Osteoblast (primary cell): Measurements from ENCODE around the gene WAC. TPM values are rescaled to one million over a fixed set of nuclear protein-coding genes. Genes with fewer than 3 reads are reported as not detected.

Source experiments
- DNase-seq: peaks from one replicate; pipeline ENCODE4 v3.0.0; 2011; ENCODE audit warnings: low spot score, mixed read lengths; ENCODE audit not compliant: insufficient read length; ENCODE audit errors: missing footprints
- H2AFZ ChIP-seq: 2 replicates; pipeline ENCODE4 v1.6.0; 2011; ENCODE audit warnings: mild to moderate bottlenecking, low read length
- H3K27ac ChIP-seq: 2 replicates; pipeline ENCODE4 v1.5.1; 2011; ENCODE audit warnings: mild to moderate bottlenecking, low read depth, low read length, moderate library complexity
- H3K27me3 ChIP-seq: 2 replicates; pipeline ENCODE4 v1.6.0; 2012; ENCODE audit warnings: mild to moderate bottlenecking, control low read depth, inconsistent platforms, low read length, moderate library complexity; ENCODE audit not compliant: insufficient read depth
- H3K36me3 ChIP-seq: 2 replicates; pipeline ENCODE4 v1.5.1; 2011; ENCODE audit warnings: mild to moderate bottlenecking, low read length, control low read depth, moderate library complexity; ENCODE audit not compliant: insufficient read depth
- H3K4me1 ChIP-seq: 2 replicates; pipeline ENCODE4 v1.5.1; 2011; ENCODE audit warnings: mild to moderate bottlenecking, low read length, control low read depth, moderate library complexity; ENCODE audit not compliant: insufficient read depth
- H3K4me2 ChIP-seq: 2 replicates; pipeline ENCODE4 v1.6.0; 2011; ENCODE audit warnings: mild to moderate bottlenecking, low read length; ENCODE audit not compliant: insufficient read depth
- H3K4me3 ChIP-seq: fragments of 200-600 bp; sonication (generic); 3 replicates; pipeline ENCODE4 v1.5.1; 2012; ENCODE audit warnings: mild to moderate bottlenecking, low read length, inconsistent platforms; ENCODE audit not compliant: insufficient read depth
- H3K79me2 ChIP-seq: 2 replicates; pipeline ENCODE4 v1.6.0; 2012; ENCODE audit warnings: mild to moderate bottlenecking, low read length, control low read depth, inconsistent platforms; ENCODE audit not compliant: insufficient read depth
- H3K9me3 ChIP-seq: 2 replicates; pipeline ENCODE4 v1.5.1; 2011; ENCODE audit warnings: low read depth, low read length, control low read depth
- H4K20me1 ChIP-seq: 2 replicates; pipeline ENCODE4 v1.6.0; 2012; ENCODE audit warnings: mild to moderate bottlenecking, low read length, control low read depth; ENCODE audit not compliant: insufficient read depth
- CTCF ChIP-seq: IDR thresholded peaks from 2 replicates; pipeline ENCODE4 v1.5.1; 2011; ENCODE audit warnings: mild to moderate bottlenecking, low read depth, low read length, moderate library complexity; ENCODE audit errors: extremely low read depth
- total RNA-seq: library from RNA; depleted of rRNA; stranded (reverse); fragments of >200 nt; gene quantifications from 2 replicates; pipeline ENCODE4 v1.2.3, GENCODE V29; 2012

Gene WAC
- total RNA-seq, 1 donor = 77.1 TPM

- peaks cover 98% of the 10 kb centered on the region for H3K79me2 ChIP-seq
- no peaks in the 10 kb centered on the region for H3K27me3 ChIP-seq
- H3K36me3 ChIP-seq = peaks cover 82% of the 10 kb centered on the region
- no peaks in the 10 kb centered on the region for H3K4me1 ChIP-seq
- no peak overlapping the region for H2AFZ ChIP-seq
- peaks cover 61% of the 10 kb centered on the region for H4K20me1 ChIP-seq
- DNase-seq = no peak
- no peaks in the 10 kb centered on the region for H3K9me3 ChIP-seq
- H3K4me2 ChIP-seq = no peak overlapping the region
- no peak for TF ChIP-seq CTCF
- H3K27ac ChIP-seq = no peak overlapping the region
- no peak overlapping the region for H3K4me3 ChIP-seq
Observed at GRCh38 chr10:28542728-28543127, 9.8 kb downstream of the WAC start.

GRCh38 chr10:28544058-28544457, 11.1 kb downstream of the WAC start:
- H2AFZ ChIP-seq = no peak overlapping the region
- no peak overlapping the region for H3K4me3 ChIP-seq
- no peak overlapping the region for H3K27ac ChIP-seq
- peaks cover 79% of the 10 kb centered on the region for H3K36me3 ChIP-seq
- peaks cover 97% of the 10 kb centered on the region for H3K79me2 ChIP-seq
- no peak for TF ChIP-seq CTCF
- no peaks in the 10 kb centered on the region for H3K9me3 ChIP-seq
- H3K27me3 ChIP-seq = no peaks in the 10 kb centered on the region
- H3K4me1 ChIP-seq = no peaks in the 10 kb centered on the region
- H4K20me1 ChIP-seq = peaks cover 68% of the 10 kb centered on the region
- no peak overlapping the region for H3K4me2 ChIP-seq
- DNase-seq = no peak

GRCh38 chr10:28545967-28546644, 13.2 kb downstream of the WAC start:
- Histone ChIP-seq H3K36me3 (peaks cover 76% of the 10 kb centered on the region), H3K4me3 (no peak overlapping the region), H3K27me3 (no peaks in the 10 kb centered on the region), H3K9me3 (no peaks in the 10 kb centered on the region), H3K79me2 (peaks cover 98% of the 10 kb centered on the region), H3K27ac (no peak overlapping the region), H3K4me1 (no peaks in the 10 kb centered on the region), H4K20me1 (peaks cover 75% of the 10 kb centered on the region), H3K4me2 (no peak overlapping the region), H2AFZ (no peak overlapping the region)
- no peak for DNase-seq
- TF ChIP-seq CTCF = no peak

- Histone ChIP-seq H3K9me3 (no peaks in the 10 kb centered on the region), H3K4me2 (no peak overlapping the region), H3K27me3 (no peaks in the 10 kb centered on the region), H3K4me3 (no peak overlapping the region), H3K79me2 (peaks cover 98% of the 10 kb centered on the region), H4K20me1 (peaks cover 56% of the 10 kb centered on the region), H3K27ac (no peak overlapping the region), H3K36me3 (peaks cover 54% of the 10 kb centered on the region), H2AFZ (no peak overlapping the region), H3K4me1 (no peaks in the 10 kb centered on the region)
- DNase-seq = no peak
- no peak for TF ChIP-seq CTCF
Observed at GRCh38 chr10:28548781-28549498, 16.0 kb downstream of the WAC start.
